RCC 7860 (cell line): ENCODE data around the gene IL2RA.
"Not testable (repeated sequence)": the region's sequence is repeated elsewhere in the genome, so short reads cannot be mapped to it uniquely, and the experiment has no call there.

Experiments used
- DNase-seq: peaks from one replicate; pipeline ENCODE4 v3.0.0-alpha.2; 2015; ENCODE audit warnings: low spot score
- FAIRE-seq: peaks from 2 replicates; lab custom pipeline; 2012; peaks lifted over from hg19 to GRCh38; lab: Jason Lieb, UNC

Gene IL2RA

GRCh38 chr10:6083523-6084475 lies 21.6 kb upstream of the IL2RA start:
- DNase-seq (peak; percentile 22), FAIRE-seq (no peak)

GRCh38 chr10:6082496-6083395 lies 20.6 kb upstream of the IL2RA start:
- FAIRE-seq (no peak), DNase-seq (no peak)

- DNase-seq (no peak), FAIRE-seq (no peak)
Measured at GRCh38 chr10:6080417-6080973, 18.3 kb upstream of the IL2RA start.

- no peak for DNase-seq
- FAIRE-seq = no peak
Measured at GRCh38 chr10:6079044-6079443, 16.9 kb upstream of the IL2RA start.

GRCh38 chr10:6077071-6077675 lies 15.0 kb upstream of the IL2RA start:
- DNase-seq (no peak), FAIRE-seq (no peak)

- no peak for DNase-seq
- FAIRE-seq = no peak
Measured at GRCh38 chr10:6074489-6075301, 12.5 kb upstream of the IL2RA start.

GRCh38 chr10:6072215-6072934 lies 10.2 kb upstream of the IL2RA start:
- DNase-seq = no peak

GRCh38 chr10:6071181-6072175 lies 9.3 kb upstream of the IL2RA start:
- DNase-seq (no peak), FAIRE-seq (no peak)

More at GRCh38 chr10:6072215-6072934, 10.2 kb upstream of the IL2RA start:
- no peak for FAIRE-seq

GRCh38 chr10:6070660-6071059 lies 8.5 kb upstream of the IL2RA start:
- DNase-seq = no peak
- FAIRE-seq = no peak

- FAIRE-seq (no peak), DNase-seq (no peak)
Measured at GRCh38 chr10:6069081-6069931, 7.1 kb upstream of the IL2RA start.

- no peak for DNase-seq
- FAIRE-seq = no peak
Measured at GRCh38 chr10:6068422-6068821, 6.3 kb upstream of the IL2RA start.

GRCh38 chr10:6068006-6068405 lies 5.8 kb upstream of the IL2RA start:
- FAIRE-seq (no peak), DNase-seq (no peak)

GRCh38 chr10:6067457-6067856 lies 5.3 kb upstream of the IL2RA start:
- DNase-seq = no peak
- no peak for FAIRE-seq

GRCh38 chr10:6065835-6066234 lies 3.7 kb upstream of the IL2RA start:
- FAIRE-seq = no peak
- DNase-seq = no peak

- no peak for FAIRE-seq
- no peak for DNase-seq
Measured at GRCh38 chr10:6065406-6065805, 3.2 kb upstream of the IL2RA start.

- FAIRE-seq, DNase-seq: not testable (repeated sequence)
Measured at GRCh38 chr10:6064726-6065125, 2.6 kb upstream of the IL2RA start.

- FAIRE-seq = no peak
Measured at GRCh38 chr10:6064119-6064518, 2.0 kb upstream of the IL2RA start.

More at GRCh38 chr10:6064119-6064518, 2.0 kb upstream of the IL2RA start:
- no peak for DNase-seq
